Measurements from ENCODE around the gene LIG1. TPM values are rescaled to one million over a fixed set of nuclear protein-coding genes. Genes with fewer than 3 reads are reported as not detected.

Gene LIG1
- total and polyA plus RNA-seq, 2 donors (not counting 3 experiments of a cell fraction or from before 2014, with no cell fraction given), result 64.0 to 94.7 TPM

GRCh38 chr19:48216933-48217332 is 46.8 kb upstream of the LIG1 start:
- CTCF ChIA-PET, result interaction anchor here (2.9 kb wide), 1 partner anchor 13 kb away, joined by 15 read pairs; no protein-coding TSS in a partner anchor
- H3K4me1 ChIP-seq (ENCODE audit: control insufficient read depth, extremely low read depth, insufficient read depth, low read length), result peaks cover 19% of the 10 kb centered on the region
- no peaks in the 10 kb centered on the region for H3K79me2 ChIP-seq (ENCODE audit: control insufficient read depth, insufficient read depth, low read length)
- H2AFZ ChIP-seq (ENCODE audit: low read depth, low read length), result no peak overlapping the region
- H3K9me3 ChIP-seq (replicated peaks; ENCODE audit: control insufficient read depth, insufficient read depth, low read length), result no peaks in the 10 kb centered on the region
- H3K4me3 ChIP-seq (replicated peaks in 1 of 3; ENCODE audit: insufficient read depth in 1 of 3, low read depth in 1 of 3, low read length in 3 of 3), result no peak overlapping the region
- no peak overlapping the region for H3K4me2 ChIP-seq (ENCODE audit: insufficient read depth, low read length)
- FAIRE-seq (no peak), DNase-seq (ENCODE audit: low read depth, low spot score) (no peak)
- no peak overlapping the region for H3K27ac ChIP-seq (ENCODE audit: insufficient read depth, low read depth, low read length)
- no peak overlapping the region for H3K9ac ChIP-seq (replicated peaks; ENCODE audit: extremely low read depth, insufficient read depth, low read length)
- TF ChIP-seq GATA2 (IDR thresholded peaks at IDR 0.05; ENCODE audit: insufficient read depth, insufficient read length, low read depth, low read length) (no peak), JUN (IDR thresholded peaks at IDR 0.05; ENCODE audit: borderline replicate concordance, insufficient read depth, insufficient read length, low read depth) (no peak), MYC (IDR thresholded peaks at IDR 0.05; ENCODE audit: low read depth, low read length) (no peak), EZH2 (IDR thresholded peaks at IDR 0.05; ENCODE audit: borderline replicate concordance, low read depth, low read length, severe bottlenecking) (no peak), POLR2A (IDR thresholded peaks at IDR 0.05; ENCODE audit: low read depth, low read length) (no peak), POLR2AphosphoS5 (IDR thresholded peaks at IDR 0.05; ENCODE audit: insufficient read depth, low read depth, low read length) (no peak), FOS (IDR thresholded peaks at IDR 0.05; ENCODE audit: borderline replicate concordance, insufficient read depth, low read length) (no peak)
- TF ChIP-seq, protein P1, sequence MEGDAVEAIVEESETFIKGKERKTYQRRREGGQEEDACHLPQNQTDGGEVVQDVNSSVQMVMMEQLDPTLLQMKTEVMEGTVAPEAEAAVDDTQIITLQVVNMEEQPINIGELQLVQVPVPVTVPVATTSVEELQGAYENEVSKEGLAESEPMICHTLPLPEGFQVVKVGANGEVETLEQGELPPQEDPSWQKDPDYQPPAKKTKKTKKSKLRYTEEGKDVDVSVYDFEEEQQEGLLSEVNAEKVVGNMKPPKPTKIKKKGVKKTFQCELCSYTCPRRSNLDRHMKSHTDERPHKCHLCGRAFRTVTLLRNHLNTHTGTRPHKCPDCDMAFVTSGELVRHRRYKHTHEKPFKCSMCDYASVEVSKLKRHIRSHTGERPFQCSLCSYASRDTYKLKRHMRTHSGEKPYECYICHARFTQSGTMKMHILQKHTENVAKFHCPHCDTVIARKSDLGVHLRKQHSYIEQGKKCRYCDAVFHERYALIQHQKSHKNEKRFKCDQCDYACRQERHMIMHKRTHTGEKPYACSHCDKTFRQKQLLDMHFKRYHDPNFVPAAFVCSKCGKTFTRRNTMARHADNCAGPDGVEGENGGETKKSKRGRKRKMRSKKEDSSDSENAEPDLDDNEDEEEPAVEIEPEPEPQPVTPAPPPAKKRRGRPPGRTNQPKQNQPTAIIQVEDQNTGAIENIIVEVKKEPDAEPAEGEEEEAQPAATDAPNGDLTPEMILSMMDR (IDR thresholded peaks at IDR 0.05; ENCODE audit: extremely low read depth in 1 of 2, insufficient read depth in 1 of 2, low read depth in 1 of 2, low read length in 2 of 2), result no peak
- TF ChIP-seq, protein P2, sequence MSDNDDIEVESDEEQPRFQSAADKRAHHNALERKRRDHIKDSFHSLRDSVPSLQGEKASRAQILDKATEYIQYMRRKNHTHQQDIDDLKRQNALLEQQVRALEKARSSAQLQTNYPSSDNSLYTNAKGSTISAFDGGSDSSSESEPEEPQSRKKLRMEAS (IDR thresholded peaks at IDR 0.05; ENCODE audit: insufficient read depth, insufficient read length), result no peak
- H3K9me1 ChIP-seq (replicated peaks; ENCODE audit: control insufficient read depth, extremely low read depth, insufficient read depth, low read length), result no peaks in the 10 kb centered on the region
- no peaks in the 10 kb centered on the region for H3K27me3 ChIP-seq (ENCODE audit: control insufficient read depth in 2 of 2, insufficient read depth in 2 of 2, low read length in 2 of 2)
- H3K36me3 ChIP-seq (ENCODE audit: control insufficient read depth in 2 of 2, extremely low read depth in 1 of 2, insufficient read depth in 2 of 2, low read length in 2 of 2), result peaks cover 21 to 30% of the 10 kb centered on the region in 2 experiments
- no TSS peak for BruUV-seq (replicated peaks)
- POLR2A ChIA-PET, result no interaction called here
- dilution Hi-C loops (cut with MboI; ENCODE audit: extremely low pct_ligation_motif_present, low sequenced_read_pairs), result no loop called here
- intact Hi-C loops (cut with micrococcal nuclease), result no loop called here
- H4K20me1 ChIP-seq (replicated peaks; ENCODE audit: control insufficient read depth, extremely low read depth, insufficient read depth, low read length), result no peaks in the 10 kb centered on the region

Measured in endothelial cell of umbilical vein (primary cell).